ENCODE measurements around the gene ATP8A2.

The ATP8A2 gene

DNA sequence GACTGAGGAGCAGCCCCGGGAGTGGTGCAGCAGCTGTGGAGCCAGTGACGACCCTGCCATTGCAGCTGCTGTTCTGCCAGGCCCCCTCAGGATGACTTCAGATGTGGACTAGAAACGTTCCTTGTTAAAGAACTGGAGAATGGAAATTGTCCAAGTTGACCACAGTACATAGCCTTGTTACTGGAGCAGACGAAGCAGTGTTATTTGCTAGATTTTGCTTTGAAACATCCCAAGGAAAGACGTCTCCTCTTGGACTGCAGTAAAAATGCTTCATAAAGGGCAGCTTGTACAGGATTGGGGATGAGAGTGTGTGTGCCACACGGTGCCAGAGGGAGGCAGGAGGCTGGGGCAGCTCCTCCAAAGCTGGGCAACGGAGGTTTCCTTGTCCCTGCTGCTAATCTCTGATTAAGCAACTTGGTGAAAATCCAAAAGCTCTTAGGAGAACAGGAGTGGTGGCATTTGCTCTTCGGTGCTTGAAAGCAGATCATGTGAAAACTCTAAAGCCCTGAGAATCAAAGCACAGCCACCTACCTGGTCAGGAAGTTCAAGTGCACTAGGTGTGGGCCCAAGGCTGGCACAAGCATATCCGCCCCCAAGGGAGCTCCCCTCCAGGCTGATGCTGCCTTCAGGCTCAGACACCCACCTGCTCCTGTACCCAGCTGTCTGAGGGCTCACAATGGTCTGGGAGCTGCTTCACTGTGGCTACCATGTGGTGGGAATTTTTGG is 645.6 kb downstream of the ATP8A2 start:
- H3K4me3 ChIP-seq, result no peak overlapping the region
- TF ChIP-seq, protein P1, sequence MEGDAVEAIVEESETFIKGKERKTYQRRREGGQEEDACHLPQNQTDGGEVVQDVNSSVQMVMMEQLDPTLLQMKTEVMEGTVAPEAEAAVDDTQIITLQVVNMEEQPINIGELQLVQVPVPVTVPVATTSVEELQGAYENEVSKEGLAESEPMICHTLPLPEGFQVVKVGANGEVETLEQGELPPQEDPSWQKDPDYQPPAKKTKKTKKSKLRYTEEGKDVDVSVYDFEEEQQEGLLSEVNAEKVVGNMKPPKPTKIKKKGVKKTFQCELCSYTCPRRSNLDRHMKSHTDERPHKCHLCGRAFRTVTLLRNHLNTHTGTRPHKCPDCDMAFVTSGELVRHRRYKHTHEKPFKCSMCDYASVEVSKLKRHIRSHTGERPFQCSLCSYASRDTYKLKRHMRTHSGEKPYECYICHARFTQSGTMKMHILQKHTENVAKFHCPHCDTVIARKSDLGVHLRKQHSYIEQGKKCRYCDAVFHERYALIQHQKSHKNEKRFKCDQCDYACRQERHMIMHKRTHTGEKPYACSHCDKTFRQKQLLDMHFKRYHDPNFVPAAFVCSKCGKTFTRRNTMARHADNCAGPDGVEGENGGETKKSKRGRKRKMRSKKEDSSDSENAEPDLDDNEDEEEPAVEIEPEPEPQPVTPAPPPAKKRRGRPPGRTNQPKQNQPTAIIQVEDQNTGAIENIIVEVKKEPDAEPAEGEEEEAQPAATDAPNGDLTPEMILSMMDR (IDR thresholded peaks at IDR 0.05), result no peak
- no peak for DNase-seq (ENCODE audit: low spot score)

DNA sequence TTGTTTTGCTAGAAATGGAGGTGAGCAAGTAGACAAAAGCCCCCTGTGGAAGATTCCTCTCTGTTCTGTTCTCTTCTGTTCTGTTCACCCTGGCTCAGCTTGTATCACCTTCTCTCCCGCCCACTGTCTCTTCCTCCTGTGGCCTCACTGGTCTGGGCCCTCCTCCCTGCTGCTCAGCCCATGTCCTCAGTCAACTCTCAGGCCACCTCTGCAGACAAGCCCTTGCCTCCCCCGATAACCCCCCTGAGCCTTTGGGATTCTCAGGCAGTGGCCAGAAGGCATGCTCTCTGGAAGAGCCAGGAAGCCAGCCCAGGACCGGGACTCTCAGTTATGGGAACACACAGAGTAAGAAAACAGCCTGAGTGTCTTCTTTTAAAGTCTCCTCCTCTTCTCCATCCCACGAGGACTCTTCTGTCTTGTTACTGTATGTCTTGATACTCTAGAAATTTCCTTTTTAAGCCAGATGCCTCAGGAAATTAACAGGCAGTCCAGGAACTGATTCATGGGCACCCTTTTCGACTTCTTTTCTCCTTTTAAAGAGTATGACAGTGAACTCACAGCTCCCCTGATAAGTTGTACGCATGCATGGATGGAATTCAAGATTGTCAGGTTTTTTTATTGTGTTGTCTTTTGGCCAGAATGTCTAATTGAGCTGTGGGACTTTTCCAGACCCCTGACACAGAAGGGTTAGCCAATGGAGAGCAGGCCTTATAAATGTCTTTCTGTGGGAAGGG is 646.3 kb downstream of the ATP8A2 start:
- DNase-seq (ENCODE audit: low spot score), result no peak
- no peak overlapping the region for H3K4me3 ChIP-seq
- TF ChIP-seq, protein P1 (IDR thresholded peaks at IDR 0.05), result no peak
- no peak overlapping the region for H3K27ac ChIP-seq

More for the DNA sequence above, 645.6 kb downstream of the ATP8A2 start:
- H3K27ac ChIP-seq, result no peak overlapping the region

DNA sequence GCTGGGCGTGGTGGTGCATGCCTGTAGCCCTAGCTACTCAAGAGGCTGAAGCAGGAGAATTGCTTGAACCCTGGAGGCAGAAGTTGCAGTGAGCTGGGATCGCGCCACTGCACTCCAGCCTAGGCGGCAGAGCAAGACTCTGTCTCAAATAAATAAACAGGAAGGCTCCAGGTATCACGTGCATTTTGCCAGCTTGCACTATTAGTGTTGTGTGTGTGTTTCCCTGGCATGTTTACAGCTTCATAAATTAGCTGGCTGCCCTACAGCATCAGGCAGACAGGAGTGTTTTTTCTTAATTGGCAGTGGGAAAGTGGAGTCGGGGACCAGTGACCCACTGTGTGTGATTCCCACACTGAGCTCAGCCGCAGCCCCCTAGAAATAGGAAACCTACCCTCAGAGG is 647.5 kb downstream of the ATP8A2 start:
- H3K27ac ChIP-seq, result no peak overlapping the region
- DNase-seq (ENCODE audit: low spot score), result no peak
- TF ChIP-seq, protein P1 (IDR thresholded peaks at IDR 0.05), result no peak
- H3K4me3 ChIP-seq, result no peak overlapping the region

DNA sequence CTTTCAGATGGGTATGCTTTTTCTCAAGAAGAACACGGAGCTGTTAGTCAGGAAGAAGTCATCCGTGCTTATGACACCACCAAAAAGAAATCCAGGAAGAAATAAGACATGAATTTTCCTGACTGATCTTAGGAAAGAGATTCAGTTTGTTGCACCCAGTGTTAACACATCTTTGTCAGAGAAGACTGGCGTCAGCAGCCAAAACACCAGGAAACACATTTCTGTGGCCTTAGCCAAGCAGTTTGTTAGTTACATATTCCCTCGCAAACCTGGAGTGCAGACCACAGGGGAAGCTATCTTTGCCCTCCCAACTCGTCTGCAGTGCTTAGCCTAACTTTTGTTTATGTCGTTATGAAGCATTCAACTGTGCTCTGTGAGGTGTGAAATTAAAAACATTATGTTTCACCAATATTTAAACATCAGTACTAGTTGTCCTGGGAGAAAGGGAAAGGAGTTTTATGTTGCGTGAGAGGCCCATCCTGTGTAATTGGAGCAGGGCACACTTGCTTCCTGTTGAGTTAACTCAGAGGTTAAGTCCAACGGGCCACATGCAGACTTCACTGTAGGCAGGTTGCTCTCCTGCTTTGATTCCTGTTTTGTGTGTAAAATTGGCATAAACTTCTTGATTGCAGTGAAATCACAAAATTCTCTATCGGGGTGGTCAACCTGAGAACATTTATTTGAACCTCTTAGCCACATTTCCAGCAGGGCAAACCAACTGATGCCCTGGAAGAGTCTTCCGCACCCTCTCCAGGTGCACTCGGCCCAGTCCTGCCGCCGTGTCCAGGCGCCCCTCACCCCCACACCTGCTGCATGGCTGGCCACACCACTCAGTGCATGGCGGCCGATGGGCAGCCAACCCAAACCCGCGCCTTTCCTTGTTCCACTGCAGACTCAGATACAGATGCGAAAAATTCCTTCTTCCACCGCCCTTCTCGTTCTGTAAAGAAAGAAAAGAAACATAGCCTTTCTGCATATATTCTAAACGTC is 648.4 kb downstream of the ATP8A2 start:
- H3K4me3 ChIP-seq, result no peak overlapping the region
- DNase-seq (ENCODE audit: low spot score), result no peak
- TF ChIP-seq, protein P1 (IDR thresholded peaks at IDR 0.05), result no peak
- no peak overlapping the region for H3K27ac ChIP-seq

DNA sequence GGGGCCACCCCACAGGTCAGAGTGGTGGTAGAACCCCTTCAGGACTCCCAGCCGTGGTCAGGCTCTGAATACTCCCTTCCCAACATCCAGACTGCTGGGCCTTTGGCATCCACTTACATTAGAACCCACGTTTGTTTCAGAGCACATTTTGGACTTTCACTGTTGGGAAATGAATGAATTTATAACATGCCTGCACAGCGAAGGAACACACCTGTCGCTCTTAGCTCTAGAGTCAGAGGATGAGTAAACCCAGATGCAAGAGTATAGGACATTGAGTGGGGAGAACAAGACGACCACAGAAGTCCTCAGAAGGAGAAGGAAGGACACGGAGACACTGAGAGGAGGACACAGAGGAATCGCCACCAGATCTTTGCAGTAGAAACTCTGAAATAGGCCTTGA is 649.1 kb downstream of the ATP8A2 start:
- Histone ChIP-seq H3K27ac (no peak overlapping the region), H3K4me3 (no peak overlapping the region)
- TF ChIP-seq, protein P1 (IDR thresholded peaks at IDR 0.05), result no peak
- DNase-seq (ENCODE audit: low spot score), result no peak

DNA sequence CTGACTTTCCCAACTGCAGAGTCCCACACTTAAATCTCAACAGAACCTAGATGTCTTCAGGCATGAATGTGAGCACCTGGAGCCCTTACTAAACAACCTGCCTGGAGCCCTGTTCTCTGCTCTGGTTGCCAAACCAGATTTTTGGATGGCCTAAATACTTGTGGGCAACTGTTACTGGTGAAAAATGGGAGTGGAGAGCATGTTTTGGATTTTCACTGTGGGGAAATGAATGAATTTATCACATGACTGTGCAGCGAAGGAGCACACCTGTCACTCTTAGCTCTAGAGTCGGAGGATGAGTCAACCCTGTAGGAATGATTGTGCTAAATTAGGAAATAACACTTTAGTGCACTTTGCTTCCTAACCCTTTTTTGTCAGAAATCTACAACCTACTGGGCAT is 649.7 kb downstream of the ATP8A2 start:
- no peak overlapping the region for H3K4me3 ChIP-seq
- DNase-seq (ENCODE audit: low spot score), result no peak
- TF ChIP-seq, protein P1 (IDR thresholded peaks at IDR 0.05), result no peak
- H3K27ac ChIP-seq, result no peak overlapping the region

Data from coronary artery (tissue), 2 donors.